ENCODE data around the gene GPR62. TPM values are rescaled to one million over a fixed set of nuclear protein-coding genes. Genes with fewer than 3 reads are reported as not detected.
A peak's percentile ranks its signal among the peaks of the same experiment; 100 is the strongest.

GPR62 gene
- polyA plus RNA-seq, 1 of the 3 experiments (the other 2 are of a cell fraction) = 0.02 TPM

DNA sequence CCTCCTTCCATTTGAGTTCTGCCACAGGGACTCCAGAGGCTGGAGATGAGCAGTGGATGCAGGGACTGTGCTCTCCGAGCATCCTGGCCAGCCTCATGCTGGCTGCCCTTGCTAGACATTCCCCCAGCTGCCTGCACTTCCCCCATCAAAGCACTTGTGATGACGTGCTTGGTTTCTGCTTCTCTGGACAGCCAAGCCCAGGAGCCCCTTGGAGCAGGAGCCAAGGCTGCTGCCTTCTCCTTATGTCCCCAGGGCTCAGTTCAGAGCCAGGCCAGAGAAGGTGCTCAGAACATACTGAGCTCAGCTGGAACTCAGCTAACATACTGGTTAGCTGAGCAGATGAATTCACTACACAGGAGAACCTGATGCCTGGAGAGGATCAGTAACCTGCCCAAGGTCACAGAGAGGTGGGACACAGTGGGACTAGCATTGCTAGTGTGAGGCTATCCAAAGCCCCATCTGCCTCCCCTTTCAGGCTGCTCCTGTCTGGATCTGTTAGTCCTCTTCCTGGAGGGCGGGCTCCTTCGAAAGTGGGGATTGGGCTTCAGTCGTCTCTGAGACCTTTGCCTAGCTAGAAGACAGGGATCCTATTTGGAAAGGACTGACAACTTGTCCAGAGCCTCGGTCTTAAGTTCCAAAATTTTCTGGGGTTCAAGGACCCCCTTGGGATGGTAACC, 7.8 kb downstream of the GPR62 start:
- 0 out of 2 replicates have a peak, but pooled peaks cover 4% of the 10 kb centered on the region for H4K20me1 ChIP-seq (ENCODE audit: insufficient read depth)
- ChIA-PET CTCF (interaction anchor here (1.3 to 10.7 kb wide), 4 partner anchors 8 to 21 kb away, joined by 4 to 84 read pairs (median 14); partner anchors contain the start of genes ABHD14A, ABHD14B, ACY1 and GPR62), POLR2A (interaction anchor here (0.6 to 1.7 kb wide), 5 partner anchors 10 to 33 kb away, joined by 3 to 4 read pairs (median 3); partner anchors contain the start of genes ABHD14A and RPL29)
- H3K4me2 ChIP-seq = no peak overlapping the region
- H3F3A ChIP-seq (replicated peaks; ENCODE audit: insufficient read depth) = no peaks in the 10 kb centered on the region
- no peaks in the 10 kb centered on the region for H3K9me3 ChIP-seq
- no peak overlapping the region for H2AFZ ChIP-seq (ENCODE audit: low read depth)
- no peak overlapping the region for H3K27ac ChIP-seq (ENCODE audit: low read depth in 2 of 2, low read length in 1 of 2)
- 95% methylated on average over 3 of the region's 6 CpGs for WGBS (ENCODE audit: low lambda C conversion rate)
- no peak for TF ChIP-seq CTCF (IDR thresholded peaks at IDR 0.05)
- TF ChIP-seq TAF1 (IDR thresholded peaks at IDR 0.05; ENCODE audit: borderline replicate concordance, low read depth, low read length) = no peak
- no peak for TF ChIP-seq POLR2AphosphoS5 (IDR thresholded peaks at IDR 0.05; ENCODE audit: low read depth, low read length)
- TF ChIP-seq JUND (IDR thresholded peaks at IDR 0.05) = no peak
- TF ChIP-seq TEAD4 (IDR thresholded peaks at IDR 0.05; ENCODE audit: borderline replicate concordance, insufficient read depth) = no peak
- TF ChIP-seq RXRA (IDR thresholded peaks at IDR 0.05; ENCODE audit: borderline replicate concordance, low read depth) = no peak
- TF ChIP-seq FOXJ3 (CRISPR knock-in tag; IDR thresholded peaks at IDR 0.05) = no peak
- TF ChIP-seq NFIC (IDR thresholded peaks at IDR 0.05; ENCODE audit: borderline replicate concordance) = no peak
- TF ChIP-seq SMC3 (IDR thresholded peaks at IDR 0.05; ENCODE audit: low read depth, low read length) = no peak
- TF ChIP-seq GABPA (IDR thresholded peaks at IDR 0.05; ENCODE audit: low read depth) = no peak
- TF ChIP-seq TCF12 (IDR thresholded peaks at IDR 0.05) = no peak
- no peak overlapping the region for H3K9ac ChIP-seq
- no peak for DNase-seq
- H3K27me3 ChIP-seq (ENCODE audit: insufficient read depth) = no peaks in the 10 kb centered on the region
- H3K36me3 ChIP-seq (replicated peaks in 1 of 2; ENCODE audit: control insufficient read depth in 1 of 2, insufficient read depth in 2 of 2, low read length in 1 of 2) = peaks cover 0 to 33% of the 10 kb centered on the region in 2 experiments
- peaks cover 37% of the 10 kb centered on the region for H3K79me2 ChIP-seq (ENCODE audit: insufficient read depth)
- H3K4me3 ChIP-seq (ENCODE audit: low read depth in 2 of 2, low read length in 1 of 2) = no peak overlapping the region
- H3K4me1 ChIP-seq (ENCODE audit: control insufficient read depth in 1 of 2, insufficient read depth in 2 of 2, low read depth in 1 of 2, low read length in 1 of 2) = peaks cover 4 to 34% of the 10 kb centered on the region in 2 experiments; a peak in 2 of 4 replicates
- no peaks in the 10 kb centered on the region for H3K9me2 ChIP-seq

GRCh38 chr3:51963951-51964451, 8.8 kb downstream of the GPR62 start:
- 100% methylated on average over 1 of the region's 12 CpGs for WGBS (ENCODE audit: low lambda C conversion rate)

More at GRCh38 chr3:51963951-51964451, 8.8 kb downstream of the GPR62 start:
- Histone ChIP-seq H2AFZ (ENCODE audit: low read depth) (no peak overlapping the region), H3K27ac (ENCODE audit: low read depth in 2 of 2, low read length in 1 of 2) (peak overlapping the region in 1 of 2 experiments; percentile 16; a peak in 1 of 4 replicates), H3K4me3 (ENCODE audit: low read depth in 2 of 2, low read length in 1 of 2) (no peak overlapping the region), H3K4me1 (ENCODE audit: control insufficient read depth in 1 of 2, insufficient read depth in 2 of 2, low read depth in 1 of 2, low read length in 1 of 2) (peaks cover 4 to 41% of the 10 kb centered on the region in 2 experiments; a peak in 2 of 4 replicates), H3K79me2 (ENCODE audit: insufficient read depth) (peaks cover 39% of the 10 kb centered on the region), H3K36me3 (replicated peaks in 1 of 2; ENCODE audit: control insufficient read depth in 1 of 2, insufficient read depth in 2 of 2, low read length in 1 of 2) (peaks cover 0 to 25% of the 10 kb centered on the region in 2 experiments), H3K9ac (no peak overlapping the region), H3K9me3 (no peaks in the 10 kb centered on the region), H3F3A (replicated peaks; ENCODE audit: insufficient read depth) (peaks cover 6% of the 10 kb centered on the region), H3K27me3 (ENCODE audit: insufficient read depth) (no peaks in the 10 kb centered on the region), H4K20me1 (ENCODE audit: insufficient read depth) (0 out of 2 replicates have a peak, but pooled peaks cover 4% of the 10 kb centered on the region), H3K4me2 (no peak overlapping the region), H3K9me2 (no peaks in the 10 kb centered on the region)
- CTCF ChIA-PET = interaction anchor here (0.8 to 10.7 kb wide), 5 partner anchors 9 to 22 kb away, joined by 4 to 84 read pairs (median 8); partner anchors contain the start of genes ABHD14A, ABHD14B, ACY1 and GPR62
- DNase-seq = peak; percentile 40
- POLR2A ChIA-PET = interaction anchor here (1.0 to 1.8 kb wide), 3 partner anchors 10 to 21 kb away, joined by 3 to 11 read pairs (median 3); partner anchors contain the start of gene ABHD14B
- TF ChIP-seq SMC3 (IDR thresholded peaks at IDR 0.05; ENCODE audit: low read depth, low read length) (no peak), RAD21 (IDR thresholded peaks at IDR 0.05; ENCODE audit: low read length) (no peak), RFX5 (IDR thresholded peaks at IDR 0.05; ENCODE audit: low read length) (no peak), NRF1 (IDR thresholded peaks at IDR 0.05; ENCODE audit: low read depth, low read length) (no peak), REST (IDR thresholded peaks at IDR 0.05; ENCODE audit: low read depth, low read length) (no peak), ZBTB33 (IDR thresholded peaks at IDR 0.05; ENCODE audit: borderline replicate concordance, low read depth) (no peak), RCOR1 (IDR thresholded peaks at IDR 0.05; ENCODE audit: low read length) (no peak)
